A172 (cell line): ENCODE measurements around the gene LRCH4. TPM values are rescaled to one million over a fixed set of nuclear protein-coding genes. Genes with fewer than 3 reads are reported as not detected.

Experiments used
- DNase-seq: peaks from one replicate; pipeline ENCODE4 v3.0.0-alpha.2; 2015; ENCODE audit warnings: low spot score
- total RNA-seq: library from RNA; depleted of rRNA; stranded (reverse); fragments of >200 nt; shearing (Covaris generic); gene quantifications from 2 replicates; pipeline ENCODE4 v1.2.3, GENCODE V29; 2014; rRNA removed

LRCH4 gene
- 10.7 and 11.4 TPM in 2 replicates for total RNA-seq

- no peak for DNase-seq
Measured at GRCh38 chr7:100585511-100586265, at the start of gene LRCH4. LRCH4 (minus strand) TSS chr7:100586129; CDS start chr7:100586100, 29 bp downstream.

GRCh38 chr7:100632951-100633717 is 47.2 kb upstream of the LRCH4 start:
- no peak for DNase-seq

GRCh38 chr7:100630066-100630465 is 44.1 kb upstream of the LRCH4 start:
- DNase-seq = no peak

- DNase-seq = peak; percentile 40
Measured at GRCh38 chr7:100629117-100629716, 43.3 kb upstream of the LRCH4 start.

GRCh38 chr7:100627238-100627549 is 41.3 kb upstream of the LRCH4 start:
- DNase-seq = no peak

- peak; percentile 68 for DNase-seq
Measured at GRCh38 chr7:100626530-100627237, 40.8 kb upstream of the LRCH4 start.

- no peak for DNase-seq
Measured at GRCh38 chr7:100626055-100626454, 40.1 kb upstream of the LRCH4 start.

GRCh38 chr7:100623951-100624824 is 38.3 kb upstream of the LRCH4 start:
- DNase-seq = no peak

GRCh38 chr7:100621554-100621953 is 35.6 kb upstream of the LRCH4 start:
- DNase-seq = no peak

GRCh38 chr7:100620804-100621203 is 34.9 kb upstream of the LRCH4 start:
- no peak for DNase-seq

GRCh38 chr7:100620239-100620638 is 34.3 kb upstream of the LRCH4 start:
- DNase-seq = no peak

- no peak for DNase-seq
Measured at GRCh38 chr7:100614308-100614861, 28.5 kb upstream of the LRCH4 start.

GRCh38 chr7:100613412-100614175 is 27.7 kb upstream of the LRCH4 start:
- DNase-seq = no peak

GRCh38 chr7:100612730-100613390 is 26.9 kb upstream of the LRCH4 start:
- DNase-seq = no peak

GRCh38 chr7:100611983-100612729 is 26.2 kb upstream of the LRCH4 start, which contains the start of gene MOSPD3:
MOSPD3 (plus strand) TSS chr7:100612540; CDS start chr7:100612792, 252 bp downstream.
- DNase-seq = peak; percentile 100

- no peak for DNase-seq
Measured at GRCh38 chr7:100609958-100610357, 24.0 kb upstream of the LRCH4 start.

- no peak for DNase-seq
Measured at GRCh38 chr7:100607111-100607510, 21.2 kb upstream of the LRCH4 start.

- DNase-seq = no peak
Measured at GRCh38 chr7:100606313-100606712, 20.4 kb upstream of the LRCH4 start.
